NCI-H2081 (cell line): ENCODE measurements around the gene SOD3.
A peak's percentile ranks its signal among the peaks of the same experiment; 100 is the strongest.

Experiments used
- DNase-seq, 2 experiments: peaks; one replicate each; lab custom pipeline; 2025; lab: John Stamatoyannopoulos, UW

SOD3 gene

DNA sequence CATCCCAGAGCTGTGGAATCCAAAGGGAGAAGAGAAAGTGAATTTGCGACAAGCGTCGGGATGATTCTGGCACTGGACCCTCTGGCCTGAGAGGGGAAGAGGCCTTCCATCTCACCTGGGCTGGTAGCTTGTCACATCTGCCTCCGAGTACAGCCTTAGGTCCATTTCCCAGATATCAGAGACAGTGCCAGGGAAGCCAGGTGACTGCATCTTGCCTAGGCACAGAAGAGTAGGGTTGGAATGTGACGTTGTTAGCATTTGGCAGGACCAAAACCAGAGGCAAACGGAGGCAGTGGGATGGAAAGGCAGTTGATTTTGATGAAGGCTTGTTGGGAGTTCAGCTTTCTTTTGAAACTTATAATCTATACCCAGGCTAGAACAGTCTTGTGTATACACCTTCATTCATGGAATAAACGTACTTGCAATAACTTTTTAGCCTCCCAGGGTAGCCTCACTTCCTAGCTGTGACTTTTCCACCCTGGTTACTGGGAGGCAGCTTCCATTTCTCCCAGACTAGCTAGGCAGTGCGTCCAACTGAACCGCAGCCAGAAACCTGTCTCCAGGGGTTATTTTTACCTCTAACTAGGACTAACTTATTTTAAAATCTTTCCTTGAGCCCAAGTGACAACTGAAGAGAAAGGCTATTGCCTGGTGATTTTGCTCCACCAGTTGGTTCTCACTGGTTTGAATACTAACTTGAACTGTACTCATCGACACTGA is 5.9 kb downstream of the SOD3 start:
- no peak for DNase-seq

DNA sequence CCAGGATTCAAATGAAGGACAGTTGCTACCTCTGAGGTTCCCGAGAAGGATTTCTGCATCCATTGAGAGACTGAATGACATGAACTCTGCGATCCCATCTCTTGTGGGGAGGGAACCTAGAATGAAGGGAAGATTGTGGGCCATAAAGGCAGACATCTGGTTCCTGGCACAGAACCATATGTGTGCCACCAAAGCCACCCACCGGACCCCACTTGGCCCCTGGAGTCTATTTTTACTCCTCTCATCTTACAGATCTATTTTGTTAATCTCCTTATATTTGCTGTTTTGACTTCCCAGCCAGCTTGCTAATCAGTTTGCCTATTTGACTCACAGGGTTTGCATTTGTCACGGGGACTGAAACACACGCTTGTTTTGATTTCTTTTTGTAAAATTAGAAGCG is 7.3 kb downstream of the SOD3 start:
- peak in 1 of 2 experiments; percentile 50 for DNase-seq

DNA sequence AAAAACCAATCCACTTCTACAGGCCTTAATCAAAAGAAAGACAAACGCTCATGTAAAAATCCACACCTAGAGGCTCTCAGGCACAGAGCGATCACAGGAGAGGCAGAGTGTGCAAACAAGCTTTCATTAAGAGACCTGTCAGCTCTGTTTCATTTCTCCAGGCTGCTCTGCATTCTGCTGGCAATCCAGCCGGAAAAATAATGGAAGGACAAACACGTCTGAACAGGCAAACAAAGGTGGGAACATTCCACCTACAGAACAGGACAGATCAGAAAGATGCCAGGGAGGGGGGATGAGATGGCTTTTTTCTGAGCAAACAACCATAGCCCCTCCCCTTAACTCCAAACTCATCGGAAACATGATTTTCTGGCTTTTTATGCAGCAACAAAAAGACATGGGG is 9.7 kb downstream of the SOD3 start:
- peak; percentile 48 to 83 for DNase-seq

DNA sequence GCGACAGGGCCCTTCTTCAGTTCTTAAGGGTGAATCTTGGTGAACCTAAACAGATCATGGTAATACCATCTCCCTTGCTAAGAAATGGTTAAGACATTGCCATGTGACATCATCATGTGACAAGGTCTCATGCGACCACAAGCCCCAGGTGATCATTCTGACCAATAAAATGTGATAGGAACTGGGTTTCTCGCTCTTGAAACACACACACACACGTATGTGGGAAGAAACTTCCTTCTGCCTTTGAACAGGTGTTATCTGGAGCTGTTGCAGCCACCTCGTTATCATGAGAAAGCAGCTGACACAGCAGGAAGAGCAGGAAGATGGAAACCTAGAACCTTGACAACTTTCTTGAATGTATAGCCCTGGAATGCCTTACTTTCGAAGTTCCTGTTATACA is 10.2 kb downstream of the SOD3 start:
- DNase-seq = no peak

DNA sequence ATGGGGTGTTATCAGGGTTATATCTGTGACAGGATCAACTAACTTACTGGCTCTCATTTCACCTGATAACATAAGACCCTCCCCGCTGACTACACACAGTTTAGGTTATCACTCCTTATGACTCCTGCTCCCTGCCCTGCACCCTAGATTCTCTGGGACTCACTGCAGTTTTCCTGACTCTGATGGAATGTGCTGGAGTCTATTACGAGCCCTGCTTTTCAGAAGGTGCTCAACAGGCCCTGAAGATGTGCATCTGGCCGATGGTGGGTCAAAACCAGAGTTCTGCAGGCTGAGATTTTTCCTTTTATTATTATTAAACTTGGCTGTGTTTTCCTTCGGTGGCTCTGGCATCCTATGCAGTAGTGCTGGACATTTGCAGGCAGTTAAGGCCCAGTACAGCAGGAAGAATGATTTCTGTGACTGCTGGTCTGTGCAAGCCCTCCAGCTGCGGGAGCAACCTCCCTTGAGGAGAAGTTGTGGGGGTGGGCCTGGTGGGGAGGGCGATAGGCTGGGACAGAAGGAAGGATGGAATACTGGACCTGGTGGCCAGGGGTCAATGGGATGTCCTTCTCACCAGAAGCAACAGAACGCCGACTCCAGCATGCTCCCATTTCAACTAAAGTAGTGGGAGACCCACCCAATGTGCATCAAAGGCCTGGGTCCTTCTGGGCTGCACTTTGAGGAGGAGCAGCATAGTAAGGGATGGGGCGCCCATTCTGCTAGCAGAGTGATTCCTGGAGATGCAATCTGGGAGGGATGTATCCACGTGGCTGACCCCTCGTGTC is 11.0 kb downstream of the SOD3 start:
- no peak for DNase-seq

DNA sequence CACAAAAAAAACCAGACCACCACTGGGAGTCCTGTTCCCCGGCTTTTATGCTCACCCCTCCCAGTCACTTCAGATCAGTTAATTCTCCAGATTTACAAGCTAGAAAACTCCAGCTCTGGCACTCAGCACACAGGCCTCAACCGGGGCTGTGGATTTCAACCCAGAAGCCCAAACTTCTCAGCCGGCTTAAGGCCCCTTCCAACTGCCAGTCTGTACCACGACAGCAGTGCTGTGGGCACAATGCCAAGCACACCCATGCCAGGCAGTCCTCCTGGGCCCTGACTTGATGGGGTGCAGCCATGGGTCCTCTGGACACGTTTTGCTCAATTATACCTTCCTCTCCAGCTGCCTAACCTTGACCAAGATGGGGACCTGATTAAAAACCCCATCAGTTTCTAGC is 12.2 kb downstream of the SOD3 start:
- DNase-seq = no peak

DNA sequence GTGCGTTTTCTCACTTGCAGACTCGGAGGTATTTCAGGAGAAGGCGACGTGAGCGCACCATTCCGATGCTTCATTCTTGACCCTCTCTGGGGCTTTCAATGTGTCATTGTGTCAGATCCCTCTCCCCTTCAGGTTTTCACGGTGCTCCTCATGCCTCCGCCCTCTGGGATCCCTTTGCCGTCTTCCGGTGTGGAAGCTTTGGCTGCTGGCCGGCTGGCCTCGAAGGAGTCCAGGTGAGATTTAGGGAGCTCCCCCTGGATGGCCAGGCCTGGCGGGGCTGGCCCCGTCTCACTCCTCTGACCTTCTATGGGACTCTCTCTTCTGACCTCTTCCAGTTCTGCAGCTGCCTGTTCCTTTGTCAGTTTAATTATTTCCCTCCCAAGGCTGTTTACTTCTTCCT is 12.9 kb downstream of the SOD3 start:
- DNase-seq = no peak

DNA sequence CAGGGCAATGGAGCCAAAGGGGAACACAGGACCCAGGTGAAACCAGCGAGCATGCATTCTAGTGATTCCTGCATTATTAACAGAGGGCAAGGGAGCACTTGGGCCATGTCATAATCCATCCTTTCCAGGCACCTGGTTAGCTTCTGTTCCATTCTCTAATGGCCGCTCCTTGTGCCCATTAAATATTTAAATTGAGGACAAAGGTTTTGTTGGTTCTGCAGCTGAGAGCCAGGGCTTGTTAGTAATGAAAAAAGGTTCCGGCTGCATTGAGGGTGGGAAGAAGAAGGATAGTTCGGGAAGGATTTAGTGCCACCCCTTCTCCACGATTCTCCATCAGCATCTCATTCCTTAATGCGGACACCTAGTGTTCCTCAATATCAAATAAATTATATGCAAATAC is 13.6 kb downstream of the SOD3 start:
- no peak for DNase-seq

DNA sequence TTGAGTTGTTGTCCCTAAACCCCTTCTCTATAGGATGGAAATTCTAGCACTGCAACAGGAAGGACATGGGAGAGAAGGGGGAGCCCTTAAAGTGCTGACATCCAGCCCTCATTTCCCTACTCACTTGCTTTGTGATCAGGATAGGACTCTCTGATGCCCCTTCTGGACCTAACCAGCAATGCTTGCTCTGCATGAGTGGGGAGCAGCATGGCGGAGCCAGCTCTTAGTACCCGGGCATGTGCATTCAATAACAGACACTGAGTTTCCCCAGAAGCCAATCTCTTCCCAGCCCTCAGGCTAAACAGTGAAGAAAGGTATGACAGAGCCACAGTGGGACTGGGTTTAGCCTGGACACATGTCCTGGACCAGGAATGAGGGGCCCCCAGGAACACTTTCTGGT is 14.0 kb downstream of the SOD3 start:
- DNase-seq = no peak

DNA sequence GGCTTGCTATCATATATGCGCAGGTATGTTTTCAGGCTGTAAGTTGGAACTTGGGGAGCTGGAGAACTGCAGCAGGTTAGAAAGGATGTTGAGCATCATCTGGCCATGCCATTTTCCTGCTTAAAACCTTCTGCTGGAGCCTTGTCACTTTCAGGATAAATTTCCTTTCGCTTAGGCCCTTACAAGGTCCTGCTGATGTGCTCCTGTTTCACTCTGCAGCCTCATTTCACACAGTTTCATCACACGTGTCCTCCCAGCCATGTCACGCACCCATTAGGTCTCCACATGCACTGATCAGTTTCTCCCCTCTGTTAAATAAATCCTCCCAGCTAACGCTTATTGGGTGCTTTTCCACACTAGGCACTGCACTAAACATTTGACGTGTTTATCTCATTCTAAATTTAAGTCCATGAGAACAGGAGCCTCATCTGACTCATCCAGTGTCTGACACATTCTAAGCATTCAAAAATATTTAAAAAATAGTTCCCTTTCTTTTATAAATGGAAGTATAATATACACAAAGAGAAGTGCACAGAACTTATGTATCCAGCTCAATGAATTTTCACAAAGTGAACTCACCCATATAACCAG is 14.5 kb downstream of the SOD3 start:
- no peak for DNase-seq

DNA sequence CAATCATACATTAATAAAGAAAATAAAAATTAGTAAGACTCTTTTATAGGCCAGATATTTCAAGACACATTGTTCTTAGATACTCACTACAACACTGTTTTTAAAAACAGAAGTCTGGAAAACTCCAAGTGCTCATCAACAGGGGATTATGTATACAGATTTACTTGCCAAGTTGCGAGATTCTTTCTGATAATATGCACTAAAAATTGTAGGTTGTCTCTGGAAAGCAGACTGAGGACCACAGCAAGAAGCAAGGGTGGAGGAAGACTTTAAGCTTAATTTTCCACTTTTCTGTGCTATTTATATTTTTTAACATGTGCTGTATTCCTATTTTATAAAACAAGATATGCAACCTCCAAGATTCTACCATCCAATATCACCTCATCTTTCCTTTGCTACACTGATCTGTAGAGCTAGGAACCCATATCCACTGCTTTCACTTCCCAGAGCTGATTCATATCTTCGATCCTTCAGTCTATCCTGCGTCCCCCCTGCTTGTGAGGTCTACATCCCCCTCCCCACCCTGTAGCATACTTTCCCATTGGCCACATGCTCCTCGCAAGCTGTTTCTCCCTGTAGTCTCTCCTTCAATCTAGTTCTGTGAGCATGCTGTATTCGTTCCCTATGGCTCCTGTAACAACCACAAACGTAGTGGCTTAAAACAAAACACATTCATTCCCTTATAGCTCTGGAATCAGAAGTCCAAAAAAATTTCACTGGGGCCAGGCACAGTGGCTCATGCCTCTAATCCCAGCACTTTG is 15.7 kb downstream of the SOD3 start:
- no peak for DNase-seq

DNA sequence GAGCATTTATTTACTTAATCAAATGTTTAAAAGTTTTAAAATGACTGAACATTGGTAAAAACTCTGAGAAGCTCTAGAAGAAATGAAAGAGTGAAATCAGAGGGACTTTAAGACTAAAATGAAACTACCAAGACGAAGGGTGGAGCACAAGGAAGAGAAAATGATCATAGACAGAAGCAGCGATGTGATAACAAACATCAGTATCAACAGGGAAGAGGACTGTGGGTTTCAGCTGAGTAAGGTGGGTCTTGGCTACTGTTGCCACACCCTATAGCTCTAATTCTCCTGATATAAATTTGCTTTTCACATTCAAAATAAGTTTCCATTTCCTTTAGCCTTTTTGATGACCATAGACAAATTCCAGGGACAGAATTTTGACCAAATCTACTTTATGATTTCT is 18.4 kb downstream of the SOD3 start:
- DNase-seq = no peak

DNA sequence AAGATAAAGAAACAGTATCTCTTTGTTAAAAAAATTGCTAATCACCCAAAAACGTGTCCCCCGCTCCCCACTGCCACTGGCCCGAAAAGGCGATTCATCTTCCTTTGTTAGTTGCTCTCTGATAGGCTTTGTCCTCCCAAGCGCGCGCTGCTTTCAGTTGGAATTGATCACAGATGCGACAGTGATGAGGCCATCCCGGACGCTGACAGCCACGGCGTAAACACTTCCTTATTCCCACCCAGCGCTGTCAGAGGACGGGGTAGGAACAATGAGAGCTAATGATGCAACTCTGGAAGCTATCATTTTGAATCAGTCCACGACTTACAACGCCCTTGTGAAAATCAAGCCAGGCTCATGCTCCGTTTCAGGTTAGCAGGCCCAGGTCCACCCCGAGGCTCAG is 21.4 kb downstream of the SOD3 start:
- DNase-seq = no peak

DNA sequence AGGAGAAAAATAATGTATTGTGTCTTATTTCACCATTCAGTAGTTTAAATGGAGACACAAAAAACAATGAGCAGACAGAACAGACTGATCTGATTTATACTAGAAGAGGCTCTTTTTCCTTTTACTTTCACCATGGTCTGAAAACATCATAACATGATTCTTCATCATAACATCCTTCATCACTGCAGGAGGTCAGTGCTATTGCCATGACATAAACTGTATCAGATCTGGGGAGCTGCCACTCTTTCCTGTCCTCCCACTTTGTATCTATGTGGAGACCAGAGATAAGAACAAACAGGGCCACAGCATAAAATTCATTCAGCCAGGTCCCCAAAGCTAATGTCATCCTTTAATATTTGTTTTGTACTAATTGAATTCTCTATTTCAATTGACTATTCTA is 25.2 kb downstream of the SOD3 start:
- DNase-seq = no peak

DNA sequence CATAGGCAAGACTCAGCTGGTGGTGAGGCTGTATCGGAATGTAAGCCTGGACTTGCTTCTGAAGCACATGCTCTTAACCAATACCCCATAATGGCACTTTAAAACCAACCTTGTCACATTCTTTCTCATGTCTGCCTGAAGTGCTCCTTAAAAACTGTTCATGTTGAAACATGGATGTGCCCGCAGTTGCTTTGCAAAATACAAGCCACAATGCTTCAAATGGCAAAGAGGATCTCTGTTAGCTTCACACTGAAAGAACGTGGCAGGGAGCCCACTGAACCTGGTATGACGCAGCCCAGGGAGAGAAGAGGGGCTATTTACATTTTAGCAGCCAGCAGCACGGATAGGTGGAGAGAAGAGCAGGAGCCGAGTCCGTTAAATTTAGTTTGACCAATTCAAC is 29.3 kb downstream of the SOD3 start:
- no peak for DNase-seq

DNA sequence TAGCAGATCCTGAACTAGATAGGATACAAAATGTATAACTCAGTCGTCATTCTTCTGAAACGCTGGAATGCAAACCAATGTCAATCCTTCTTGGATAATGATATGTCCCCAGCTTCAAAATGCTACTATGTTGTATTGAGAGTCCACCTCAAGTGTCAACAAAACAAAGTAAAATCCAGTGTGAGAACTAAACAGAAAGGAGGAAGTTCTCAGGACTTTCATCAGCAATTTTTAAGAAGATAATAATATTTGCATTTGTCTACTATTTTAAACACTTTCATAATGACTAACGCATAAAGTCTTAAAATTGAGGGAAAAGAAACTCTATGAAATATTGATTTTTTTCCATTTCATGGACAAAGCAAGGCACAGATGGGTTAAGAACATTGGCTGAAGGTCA is 36.3 kb downstream of the SOD3 start:
- DNase-seq = no peak

DNA sequence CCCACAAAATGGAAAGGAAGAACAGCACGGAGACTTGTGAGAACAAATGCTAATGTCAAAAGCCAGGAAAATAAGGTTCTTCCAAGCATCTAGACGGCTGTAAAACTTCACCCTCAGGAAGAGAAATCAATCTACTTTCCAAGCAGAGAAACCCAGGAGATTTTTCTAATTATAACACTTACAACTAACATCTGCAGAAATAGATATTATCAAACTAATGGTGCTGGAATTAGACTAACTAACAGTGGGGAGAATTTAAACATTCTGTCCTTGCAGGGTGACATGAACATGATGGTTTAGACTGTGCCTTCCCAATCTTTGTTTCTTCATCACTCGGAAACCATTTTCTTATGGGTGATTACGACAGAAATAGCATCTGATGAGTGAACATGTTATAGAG is 40.3 kb downstream of the SOD3 start:
- DNase-seq = no peak

DNA sequence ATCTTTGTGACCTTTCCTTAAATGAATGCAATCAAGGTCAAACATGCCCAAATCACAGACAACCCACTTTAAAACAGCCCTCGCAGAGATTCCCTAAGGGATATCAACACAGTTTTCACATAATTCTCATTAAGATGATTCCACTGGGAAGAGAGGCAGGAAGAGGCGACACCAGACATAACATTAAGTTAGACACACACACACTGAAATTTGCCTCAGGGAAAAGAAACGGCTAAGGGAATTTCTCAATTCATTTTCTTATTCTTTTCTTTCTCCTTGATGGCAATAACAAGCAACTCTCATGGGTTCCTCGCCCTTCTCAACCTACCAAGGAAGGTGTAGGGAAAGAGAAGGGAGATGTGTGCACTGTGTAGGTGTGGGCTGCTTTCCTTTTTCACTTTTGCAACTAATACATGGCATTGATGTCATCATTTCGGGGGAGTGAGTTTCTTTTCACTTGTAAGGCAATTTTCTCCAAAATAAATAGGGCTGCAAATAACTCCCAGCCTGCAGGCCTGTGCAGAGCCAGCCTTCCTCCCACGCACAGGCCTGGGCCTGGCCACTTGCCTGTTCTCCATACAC is 41.4 kb downstream of the SOD3 start:
- no peak for DNase-seq

DNA sequence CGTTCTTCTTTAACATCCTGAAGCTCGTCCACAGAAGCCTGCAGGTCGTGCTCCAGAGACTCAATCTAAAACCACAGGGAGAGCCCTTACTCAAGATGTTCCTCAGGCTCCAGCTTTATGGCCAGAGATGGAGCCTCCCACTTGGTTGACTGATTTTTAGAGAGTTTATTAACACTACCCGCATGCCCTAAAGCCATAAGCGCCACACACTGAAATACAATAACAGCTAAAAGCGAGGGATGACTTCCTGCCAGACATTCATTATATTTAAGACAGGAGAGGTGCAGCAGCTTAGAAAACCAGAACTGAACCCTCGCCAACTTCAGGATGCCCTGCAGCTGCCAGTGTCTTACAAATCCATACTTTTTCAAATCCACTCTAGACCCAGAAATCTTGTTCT is 42.0 kb downstream of the SOD3 start:
- DNase-seq = peak; percentile 13 to 35

DNA sequence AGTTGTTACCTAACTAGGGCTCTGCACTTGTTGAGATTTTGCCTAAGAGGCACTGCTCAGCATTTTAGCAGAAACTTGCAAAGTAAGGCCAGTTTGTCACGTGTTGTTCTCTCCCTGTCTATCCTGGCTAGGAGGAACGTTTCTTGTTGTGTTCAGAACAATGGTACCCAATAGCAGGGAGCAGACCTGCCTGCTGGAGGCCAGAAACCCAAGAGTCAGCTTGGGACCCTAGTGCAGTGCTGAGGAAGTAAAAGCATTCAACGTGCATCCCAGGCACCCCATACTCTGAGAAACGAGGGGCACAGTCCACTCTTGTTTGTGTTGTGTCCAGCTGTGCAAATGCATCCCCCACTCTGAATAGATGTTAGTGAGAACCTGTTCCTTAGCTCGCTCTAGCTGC is 42.4 kb downstream of the SOD3 start:
- DNase-seq = no peak

DNA sequence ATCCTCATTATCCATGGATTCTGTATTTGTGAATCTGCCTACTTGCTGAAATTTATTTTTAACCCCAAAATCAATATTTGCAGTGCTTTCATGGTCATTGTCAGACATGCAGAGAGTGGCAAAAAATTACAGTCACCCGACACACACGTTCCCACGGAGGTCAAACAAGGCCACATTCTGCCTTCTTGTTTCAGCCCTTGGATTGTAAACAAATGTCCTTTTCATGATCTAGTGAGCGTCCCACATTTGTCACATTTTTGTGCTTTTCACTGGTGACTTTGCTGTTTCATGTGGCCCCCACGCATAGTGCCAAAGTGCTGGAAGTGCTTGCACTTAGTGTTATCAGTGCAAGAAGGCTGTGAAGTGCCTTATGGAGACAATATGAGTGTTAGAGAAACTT is 45.0 kb downstream of the SOD3 start:
- no peak for DNase-seq

DNA sequence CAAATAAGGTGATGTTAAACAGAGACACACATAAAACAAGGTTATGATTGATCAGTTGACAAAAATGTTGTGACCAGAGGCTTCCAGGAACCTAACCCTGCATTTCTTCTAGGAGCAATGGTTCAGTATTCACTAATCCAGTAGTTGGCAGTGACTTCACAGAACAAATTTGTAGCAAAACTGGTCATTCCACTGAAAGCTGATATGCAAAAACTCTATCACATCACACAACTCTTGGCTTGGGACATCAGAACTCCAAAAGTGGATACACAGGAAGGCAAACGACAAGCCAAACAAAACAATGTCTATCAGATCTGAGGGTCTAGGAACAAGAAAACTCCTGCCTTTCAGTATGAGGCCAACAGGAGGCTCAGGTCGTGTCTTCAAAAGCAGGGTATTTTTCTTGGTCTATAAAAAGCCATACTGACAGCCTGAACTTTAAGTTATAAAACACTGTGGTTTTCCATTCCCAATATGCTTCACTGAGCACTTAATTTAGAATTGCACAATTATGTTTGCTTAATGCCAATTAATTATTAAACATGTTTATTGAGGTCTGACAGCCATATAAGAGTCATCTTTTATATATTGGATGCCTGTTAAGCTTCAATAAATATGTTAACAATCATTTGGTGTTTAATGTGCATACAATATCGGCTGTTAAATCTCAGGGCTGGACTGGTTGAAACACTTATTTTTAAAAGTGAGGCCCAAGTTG is 45.6 kb downstream of the SOD3 start:
- DNase-seq = no peak
